Skeletal muscle tissue (tissue), 4 donors: ENCODE measurements around the gene CDH12. TPM values are rescaled to one million over a fixed set of nuclear protein-coding genes. Genes with fewer than 3 reads are reported as not detected.
"Not testable (repeated sequence)": the region's sequence is repeated elsewhere in the genome, so short reads cannot be mapped to it uniquely, and the experiment has no call there.

Experiments used
- H3K27ac ChIP-seq: one replicate; pipeline ENCODE4 v1.7.0; 2013; ENCODE audit warnings: mild to moderate bottlenecking, low read depth, low read length, inconsistent platforms
- H3K27me3 ChIP-seq, 3 donors: one replicate each; pipeline ENCODE4 v1.7.0; 2013; ENCODE audit warnings: low read length in 3 of 3; ENCODE audit not compliant: control insufficient read depth in 3 of 3, insufficient read depth in 3 of 3
- H3K36me3 ChIP-seq, 3 donors: one replicate each; pipeline ENCODE4 v1.7.0; 2013; ENCODE audit warnings: low read length in 3 of 3; ENCODE audit not compliant: control insufficient read depth in 3 of 3, insufficient read depth in 3 of 3
- H3K4me1 ChIP-seq, 3 donors: one replicate each; pipeline ENCODE4 v1.7.0; 2013; ENCODE audit warnings: low read length in 3 of 3, mild to moderate bottlenecking in 3 of 3; ENCODE audit not compliant: control insufficient read depth in 3 of 3, insufficient read depth in 3 of 3
- H3K4me3 ChIP-seq, 3 donors: one replicate each; pipeline ENCODE4 v1.7.0; 2013; ENCODE audit warnings: low read length in 3 of 3
- H3K9ac ChIP-seq, 3 donors: one replicate each; pipeline ENCODE4 v1.7.0; 2013; ENCODE audit warnings: low read length in 3 of 3, mild to moderate bottlenecking in 3 of 3, moderate library complexity in 2 of 3, low read depth in 1 of 3
- H3K9me3 ChIP-seq, 3 donors: one replicate each; pipeline ENCODE4 v1.7.0; 2013; ENCODE audit warnings: low read length in 3 of 3; ENCODE audit not compliant: control insufficient read depth in 3 of 3
- total RNA-seq: library from RNA; depleted of rRNA; stranded (reverse); fragments of >200 nt; gene quantifications from one replicate; pipeline ENCODE4 v1.2.3, GENCODE V29; 2014
- donor health status: Osteomylitis.

Gene CDH12
- total RNA-seq, 1 donor from 2014 or later, result 1.6 TPM

DNA sequence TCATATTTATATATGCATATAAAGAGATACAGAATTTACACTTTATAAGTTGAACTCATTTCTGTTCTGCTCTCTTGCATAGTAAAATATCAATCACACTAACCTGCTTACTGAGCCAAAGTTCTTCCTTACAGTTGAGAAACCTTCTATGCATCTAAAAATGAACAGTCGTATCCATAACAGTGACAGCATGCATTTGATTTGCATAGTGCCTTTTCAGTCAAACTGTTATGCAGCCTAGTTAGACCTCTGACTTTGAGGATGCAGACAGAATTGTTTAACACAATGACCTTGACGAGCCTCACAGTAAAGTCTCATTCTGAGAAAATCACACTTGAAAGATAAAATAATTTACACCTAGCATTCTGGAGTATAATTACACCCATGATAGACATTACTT lies 683.9 kb downstream of the CDH12 start:
- H3K27ac ChIP-seq, H3K36me3 ChIP-seq, H3K4me1 ChIP-seq, H3K9me3 ChIP-seq, H3K27me3 ChIP-seq, H3K9ac ChIP-seq, H3K4me3 ChIP-seq: not testable (repeated sequence)

GRCh38 chr5:22168704-22169103 lies 684.4 kb downstream of the CDH12 start:
- H3K27me3 ChIP-seq, H3K4me1 ChIP-seq, H3K9me3 ChIP-seq, H3K36me3 ChIP-seq, H3K4me3 ChIP-seq, H3K9ac ChIP-seq, H3K27ac ChIP-seq: not testable (repeated sequence)

DNA sequence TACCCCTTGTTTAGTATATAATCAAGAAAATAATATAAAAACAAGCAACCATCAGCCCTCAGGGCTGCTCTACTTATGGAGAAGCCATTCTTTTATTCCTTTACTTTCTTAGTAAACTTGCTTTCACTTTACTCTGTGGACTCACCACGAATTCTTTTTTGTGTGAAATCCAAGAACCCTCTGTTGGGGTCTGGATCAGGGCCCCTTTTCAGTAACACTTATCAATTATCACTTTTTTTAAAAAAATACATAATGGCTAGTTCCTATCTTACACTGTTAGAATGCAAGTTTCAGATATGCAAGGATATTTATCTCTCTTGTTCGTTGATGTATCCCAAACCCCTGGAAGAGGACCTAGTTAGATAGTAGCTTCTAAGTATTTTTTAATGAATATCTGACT lies 687.2 kb downstream of the CDH12 start:
- H3K4me1 ChIP-seq, H3K9ac ChIP-seq, H3K9me3 ChIP-seq, H3K36me3 ChIP-seq, H3K4me3 ChIP-seq, H3K27me3 ChIP-seq, H3K27ac ChIP-seq: not testable (repeated sequence)

DNA sequence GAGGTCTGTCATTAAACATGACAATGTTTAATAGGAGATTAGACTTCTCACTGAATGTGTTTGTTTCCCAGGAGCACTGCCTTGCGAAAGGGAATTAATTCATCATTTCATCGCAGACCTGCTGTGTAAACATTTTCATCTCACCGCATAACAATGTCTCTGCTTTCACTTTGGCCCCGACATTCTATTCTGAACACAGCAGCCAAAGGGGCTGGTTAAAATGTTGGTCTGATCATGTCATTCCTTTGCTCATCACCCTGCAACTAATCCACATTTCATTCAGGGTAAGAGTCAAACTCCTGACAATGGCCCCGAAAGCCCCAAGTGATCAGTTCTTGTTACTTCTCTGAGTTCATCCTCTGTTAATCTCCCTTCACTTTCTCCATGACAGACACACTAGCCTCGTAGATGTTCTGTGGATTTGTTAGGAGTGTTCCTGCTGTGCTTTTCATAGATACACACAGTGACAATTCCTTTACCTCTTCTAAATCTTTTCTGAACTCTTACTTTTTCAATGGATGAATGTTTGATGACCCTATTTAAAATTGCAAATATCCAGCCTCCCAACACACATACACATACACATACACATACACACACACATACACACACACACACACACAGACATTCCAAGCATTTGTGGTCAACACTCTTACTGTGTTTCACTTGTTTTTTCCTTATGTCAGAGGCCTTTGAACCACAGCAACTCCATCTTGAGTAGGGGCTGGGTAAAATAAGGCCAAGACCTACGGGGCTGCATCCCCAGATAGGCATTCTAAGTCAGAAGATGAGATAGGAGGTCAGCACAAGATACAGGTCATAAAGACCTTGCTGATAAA lies 688.0 kb downstream of the CDH12 start:
- not testable (repeated sequence) for H3K4me1 ChIP-seq, H3K9ac ChIP-seq, H3K27me3 ChIP-seq, H3K36me3 ChIP-seq, H3K9me3 ChIP-seq, H3K27ac ChIP-seq, H3K4me3 ChIP-seq

- H3K27me3 ChIP-seq, H3K4me3 ChIP-seq, H3K4me1 ChIP-seq, H3K9ac ChIP-seq, H3K36me3 ChIP-seq, H3K9me3 ChIP-seq, H3K27ac ChIP-seq: not testable (repeated sequence)
These were observed 696.2 kb downstream of the CDH12 start for GRCh38 chr5:22156953-22157352.

DNA sequence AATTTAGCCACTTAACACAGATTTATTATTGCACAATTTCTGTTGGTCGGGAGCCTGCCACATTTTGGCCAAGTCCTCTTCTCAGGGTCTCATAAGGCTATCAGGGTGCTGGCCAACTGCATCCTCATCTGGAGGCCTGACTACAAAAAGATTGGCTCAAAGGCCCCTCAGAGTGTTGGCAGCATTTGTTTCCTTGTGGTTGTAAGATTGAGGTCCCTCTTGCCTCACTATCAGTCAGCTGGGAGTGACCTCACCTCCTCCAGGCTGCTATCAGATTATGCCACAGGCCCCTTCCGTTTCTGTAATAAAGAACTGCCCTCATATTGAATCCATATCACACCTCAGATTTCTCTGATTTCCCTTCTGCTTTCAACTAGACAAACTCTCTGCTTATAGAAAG lies 698.4 kb downstream of the CDH12 start:
- not testable (repeated sequence) for H3K9ac ChIP-seq, H3K4me3 ChIP-seq, H3K27me3 ChIP-seq, H3K27ac ChIP-seq, H3K4me1 ChIP-seq, H3K9me3 ChIP-seq, H3K36me3 ChIP-seq

GRCh38 chr5:22151801-22152200 lies 701.3 kb downstream of the CDH12 start:
- not testable (repeated sequence) for H3K9ac ChIP-seq, H3K27ac ChIP-seq, H3K27me3 ChIP-seq, H3K4me1 ChIP-seq, H3K9me3 ChIP-seq, H3K4me3 ChIP-seq, H3K36me3 ChIP-seq

DNA sequence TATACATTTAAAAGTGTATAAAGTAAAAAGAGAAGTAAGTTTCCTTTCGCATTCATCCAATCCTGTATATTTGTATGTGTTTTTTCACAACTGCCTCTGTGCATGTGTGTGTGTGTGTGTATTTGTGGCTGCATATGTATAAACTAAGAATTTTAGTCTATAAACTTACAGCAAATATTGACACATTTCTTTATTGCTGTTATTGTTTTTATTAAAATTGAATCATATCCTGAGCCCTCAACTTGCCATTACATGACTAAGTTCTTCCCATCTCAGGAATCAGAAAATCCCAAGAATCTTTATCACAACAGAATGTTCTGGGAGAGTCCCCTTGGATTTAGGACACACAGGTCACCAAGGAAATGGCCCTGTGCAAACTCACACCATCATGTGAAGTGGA lies 712.7 kb downstream of the CDH12 start:
- not testable (repeated sequence) for H3K4me3 ChIP-seq, H3K36me3 ChIP-seq, H3K27ac ChIP-seq, H3K27me3 ChIP-seq, H3K9ac ChIP-seq, H3K9me3 ChIP-seq, H3K4me1 ChIP-seq

DNA sequence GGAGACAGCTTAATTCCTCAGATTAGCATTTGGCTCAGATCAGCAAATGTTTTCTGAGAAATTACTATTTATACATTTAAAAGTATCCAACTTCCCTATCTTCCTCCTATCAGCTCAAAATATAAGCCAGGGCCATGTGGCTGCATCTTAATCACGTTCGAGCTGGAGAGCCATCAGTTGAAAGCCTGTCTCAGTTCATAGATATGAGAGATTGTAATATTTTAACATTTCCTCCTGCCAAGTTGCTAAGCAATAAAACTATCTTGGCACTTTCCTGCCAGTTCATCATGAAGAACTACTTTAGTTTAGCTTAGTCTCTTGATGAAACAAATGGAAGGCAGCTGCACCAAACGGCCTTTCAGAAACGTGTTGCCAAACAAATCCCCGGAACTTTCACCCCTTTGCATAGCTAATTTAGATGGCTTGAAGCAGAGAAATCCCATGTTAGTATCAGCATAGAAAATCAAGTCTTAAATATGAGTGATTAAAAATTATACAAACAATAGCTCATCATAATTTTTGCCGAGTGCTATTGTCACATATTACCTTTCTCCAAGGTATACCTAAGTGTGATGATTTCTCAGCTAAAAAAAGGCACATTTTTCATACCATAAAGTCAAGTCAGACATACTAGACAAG lies 713.4 kb downstream of the CDH12 start:
- not testable (repeated sequence) for H3K9me3 ChIP-seq, H3K36me3 ChIP-seq, H3K9ac ChIP-seq, H3K4me3 ChIP-seq, H3K4me1 ChIP-seq, H3K27ac ChIP-seq, H3K27me3 ChIP-seq

GRCh38 chr5:22111320-22111719 lies 741.8 kb downstream of the CDH12 start:
- no peaks in the 10 kb centered on the region for H3K4me1 ChIP-seq
- no peak overlapping the region for H3K9ac ChIP-seq
- no peaks in the 10 kb centered on the region for H3K9me3 ChIP-seq
- no peaks in the 10 kb centered on the region for H3K36me3 ChIP-seq
- H3K27ac ChIP-seq, result no peak overlapping the region
- H3K4me3 ChIP-seq, result no peak overlapping the region
- H3K27me3 ChIP-seq, result no peaks in the 10 kb centered on the region
